ENCODE results near the gene ADIPOQ. TPM values are rescaled to one million over a fixed set of nuclear protein-coding genes. Genes with fewer than 3 reads are reported as not detected.
A peak's percentile ranks its signal among the peaks of the same experiment; 100 is the strongest.

ADIPOQ gene
- total and polyA plus RNA-seq, 8 donors: 0.03 to 0.10 (median 0.06) TPM; not detected in 4

- no peaks in the 10 kb centered on the region for H3K36me3 ChIP-seq
- no peaks in the 10 kb centered on the region for H3K9me3 ChIP-seq
- no peak for ATAC-seq
- H3K27me3 ChIP-seq: no peaks in the 10 kb centered on the region
- peaks cover 0 to 10% of the 10 kb centered on the region in 2 donors for H3K4me1 ChIP-seq
- no peak overlapping the region for H3K27ac ChIP-seq
- no peak for DNase-seq
- intact Hi-C loops (cut with DNase I): no loop called here
- no peak overlapping the region for H3K4me3 ChIP-seq
- no peak for TF ChIP-seq CTCF (IDR thresholded peaks at IDR 0.05)
Measured at GRCh38 chr3:186875708-186876107, 33.2 kb downstream of the ADIPOQ start.

GRCh38 chr3:186879781-186880180, 37.3 kb downstream of the ADIPOQ start:
- Histone ChIP-seq H3K36me3 (no peaks in the 10 kb centered on the region), H3K4me3 (no peak overlapping the region), H3K4me1 (no peaks in the 10 kb centered on the region), H3K27me3 (no peaks in the 10 kb centered on the region), H3K9me3 (no peaks in the 10 kb centered on the region), H3K27ac (no peak overlapping the region)
- no peak for TF ChIP-seq CTCF (IDR thresholded peaks at IDR 0.05)
- no peak for ATAC-seq
- DNase-seq: no peak
- intact Hi-C loops (cut with DNase I): no loop called here

- Histone ChIP-seq H3K4me3 (no peak overlapping the region), H3K4me1 (no peaks in the 10 kb centered on the region), H3K27ac (no peak overlapping the region), H3K36me3 (no peaks in the 10 kb centered on the region), H3K27me3 (no peaks in the 10 kb centered on the region), H3K9me3 (no peaks in the 10 kb centered on the region)
- TF ChIP-seq CTCF (IDR thresholded peaks at IDR 0.05): no peak
- no peak for ATAC-seq
- no peak for DNase-seq
- intact Hi-C loops (cut with DNase I): no loop called here
Measured at GRCh38 chr3:186880406-186880805, 37.9 kb downstream of the ADIPOQ start.

GRCh38 chr3:186882150-186882524, 39.6 kb downstream of the ADIPOQ start:
- DNase-seq (no peak), ATAC-seq (no peak)
- H3K27me3 ChIP-seq: no peaks in the 10 kb centered on the region
- no peak overlapping the region for H3K4me3 ChIP-seq
- intact Hi-C loops (cut with DNase I): no loop called here
- no peaks in the 10 kb centered on the region for H3K36me3 ChIP-seq
- no peaks in the 10 kb centered on the region for H3K4me1 ChIP-seq
- no peak for TF ChIP-seq CTCF (IDR thresholded peaks at IDR 0.05)
- H3K27ac ChIP-seq: no peak overlapping the region
- H3K9me3 ChIP-seq: no peaks in the 10 kb centered on the region

- no peaks in the 10 kb centered on the region for H3K36me3 ChIP-seq
- DNase-seq (no peak), ATAC-seq (peak; percentile 47)
- H3K27me3 ChIP-seq: no peaks in the 10 kb centered on the region
- H3K4me3 ChIP-seq: no peak overlapping the region
- no peak overlapping the region for H3K27ac ChIP-seq
- no peaks in the 10 kb centered on the region for H3K9me3 ChIP-seq
- intact Hi-C loops (cut with DNase I): no loop called here
- no peak for TF ChIP-seq CTCF (IDR thresholded peaks at IDR 0.05)
- H3K4me1 ChIP-seq: no peaks in the 10 kb centered on the region
Measured at GRCh38 chr3:186882881-186883685, 40.6 kb downstream of the ADIPOQ start.
